SK-N-SH (cell line): Measurements from ENCODE around the gene IRF1. TPM values are rescaled to one million over a fixed set of nuclear protein-coding genes. Genes with fewer than 3 reads are reported as not detected.

Experiments
- CTCF ChIA-PET: fragments of 300-600, 350-600 bp; formaldehyde crosslinking; extraction: SDS; loops from one replicate; lab custom pipeline; 2021; lab: Yijun Ruan, JAX
- POLR2A ChIA-PET: fragments of 350-600 bp; sonication (Branson Sonifier 250); formaldehyde crosslinking; extraction: SDS; loops from one replicate; lab custom pipeline; 2020; ENCODE audit warnings: antibody characterized with exemption, inconsistent platforms; lab: Yijun Ruan, JAX
- DNase-seq: peaks from one replicate; pipeline ENCODE4 v3.0.0; 2012
- H2AFZ ChIP-seq: fragments of 200-600 bp; sonication (generic); 2 replicates; pipeline ENCODE4 v1.8.1; 2016; ENCODE audit warnings: antibody characterized with exemption, mild to moderate bottlenecking, low read depth
- H3F3A ChIP-seq: fragments of 200-600 bp; sonication (generic); replicated peaks from 2 replicates; pipeline ENCODE3; 2016; ENCODE audit warnings: antibody characterized with exemption, mild to moderate bottlenecking; ENCODE audit not compliant: insufficient read depth
- H3K27ac ChIP-seq, 2 experiments: fragments of 200-500 bp in 1 of 2; fragments of 200-600 bp in 1 of 2; sonication (Bioruptor generic) in 1 of 2; sonication (generic), shearing (Covaris generic) in 1 of 2; 2 replicates each; pipeline versions ENCODE4 v1.5.1 to v1.6.1; 2014 to 2016; ENCODE audit warnings: low read depth in 2 of 2, inconsistent platforms in 1 of 2, low read length in 1 of 2, mild to moderate bottlenecking in 1 of 2, mixed read lengths in 1 of 2
- H3K27me3 ChIP-seq: fragments of 200-600 bp; sonication (generic), shearing (Covaris generic); 2 replicates; pipeline ENCODE4 v1.6.1; 2016; ENCODE audit warnings: mixed run types; ENCODE audit not compliant: insufficient read depth
- H3K36me3 ChIP-seq, 2 experiments: fragments of 200-500 bp in 1 of 2; fragments of 200-600 bp in 1 of 2; sonication (Bioruptor generic) in 1 of 2; sonication (generic) in 1 of 2; replicated peaks in 1 of 2; 2 replicates each; pipeline versions ENCODE3 to v1.5.1; 2014 to 2016; ENCODE audit warnings: low read length in 1 of 2, mild to moderate bottlenecking in 1 of 2; ENCODE audit not compliant: insufficient read depth in 2 of 2, control insufficient read depth in 1 of 2
- H3K4me1 ChIP-seq, 2 experiments: fragments of 200-500 bp in 1 of 2; fragments of 200-600 bp in 1 of 2; sonication (Bioruptor generic) in 1 of 2; sonication (generic), shearing (Covaris generic) in 1 of 2; 2 replicates each; pipeline versions ENCODE4 v1.5.1 to v1.6.1; 2014 to 2016; ENCODE audit warnings: low read depth in 1 of 2, low read length in 1 of 2, mixed run types in 1 of 2; ENCODE audit not compliant: insufficient read depth in 2 of 2, control insufficient read depth in 1 of 2
- H3K4me2 ChIP-seq: fragments of 200-600 bp; sonication (generic), shearing (Covaris generic); 2 replicates; pipeline ENCODE4 v1.6.1; 2017; ENCODE audit warnings: mixed run types
- H3K4me3 ChIP-seq, 2 experiments: fragments of 200-500 bp in 1 of 2; fragments of 200-600 bp in 1 of 2; sonication (Bioruptor generic) in 1 of 2; sonication (generic), shearing (Covaris generic) in 1 of 2; 2 replicates each; pipeline versions ENCODE4 v1.5.1 to v1.8.1; 2014 to 2016; ENCODE audit warnings: low read depth in 2 of 2, inconsistent platforms in 1 of 2, low read length in 1 of 2, mild to moderate bottlenecking in 1 of 2, mixed read lengths in 1 of 2, moderate library complexity in 1 of 2
- H3K79me2 ChIP-seq: fragments of 200-600 bp; sonication (generic); 2 replicates; pipeline ENCODE4 v1.8.1; 2017; ENCODE audit warnings: mild to moderate bottlenecking; ENCODE audit not compliant: insufficient read depth
- H3K9ac ChIP-seq: fragments of 200-600 bp; sonication (generic); 2 replicates; pipeline ENCODE4 v1.6.1; 2017; ENCODE audit warnings: mixed run types
- H3K9me2 ChIP-seq: fragments of 200-600 bp; sonication (generic); 2 replicates; pipeline ENCODE4 v1.6.1; 2017; ENCODE audit warnings: mixed run types
- H3K9me3 ChIP-seq: fragments of 200-600 bp; sonication (generic); 2 replicates; pipeline ENCODE4 v1.6.1; 2017; ENCODE audit warnings: mixed run types, mild to moderate bottlenecking, moderate library complexity
- H4K20me1 ChIP-seq: fragments of 200-600 bp; sonication (generic); 2 replicates; pipeline ENCODE4 v1.6.1; 2017; ENCODE audit warnings: mild to moderate bottlenecking, mixed run types; ENCODE audit not compliant: insufficient read depth
- EP300 ChIP-seq, 2 experiments: IDR thresholded peaks; 2 replicates each; pipeline versions ENCODE4 v1.4.0 to v1.6.1; 2012; ENCODE audit warnings: borderline replicate concordance in 1 of 2, low read depth in 1 of 2, low read length in 1 of 2
- EZH2phosphoT487 ChIP-seq: fragments of 200-600 bp; sonication (generic); IDR thresholded peaks from 2 replicates; pipeline ENCODE4 v1.6.1; 2017; ENCODE audit warnings: low read depth, mixed run types, mild to moderate bottlenecking, antibody characterized with exemption, moderate library complexity, borderline replicate concordance
- FOXJ3 ChIP-seq: sonication (generic); formaldehyde crosslinking; IDR thresholded peaks from 2 replicates; pipeline ENCODE4 v1.5.1; 2020; ENCODE audit warnings: mild to moderate bottlenecking, missing genetic modification reagents
- NFIC ChIP-seq: IDR thresholded peaks from 2 replicates; pipeline ENCODE4 v1.4.0; 2012; ENCODE audit warnings: borderline replicate concordance
- RAD21 ChIP-seq: IDR thresholded peaks from 2 replicates; pipeline ENCODE4 v1.6.1; 2012; ENCODE audit warnings: mild to moderate bottlenecking, low read length
- TEAD4 ChIP-seq: IDR thresholded peaks from 2 replicates; pipeline ENCODE4 v1.4.0; 2012; ENCODE audit warnings: mild to moderate bottlenecking, borderline replicate concordance; ENCODE audit not compliant: insufficient read depth
- WGBS: methylation state at CpG from one replicate; pipeline ENCODE4 v1.1.6; 2017; ENCODE audit warnings: low lambda C conversion rate; 5-methylcytosine and 5-hydroxymethylcytosine counted together
- polyA plus RNA-seq, 3 experiments: library from polyadenylated mRNA; depleted of rRNA; stranded (reverse); fragments of >200 nt; gene quantifications; 2 replicates each; pipeline ENCODE4 v1.2.3, GENCODE V29; 2012
- TF ChIP-seq, protein P1 (sequence below): IDR thresholded peaks from 2 replicates; pipeline ENCODE4 v1.6.1; 2012; ENCODE audit warnings: mild to moderate bottlenecking, low read depth, low read length, moderate library complexity
- TF ChIP-seq, protein P2 (sequence below): fragments of 150-350 bp; IDR thresholded peaks from 2 replicates; pipeline ENCODE4 v1.6.1; 2016; ENCODE audit warnings: mild to moderate bottlenecking, low read depth, low read length
- TF ChIP-seq, protein P3 (sequence below): fragments of 200-600 bp; sonication (generic); IDR thresholded peaks from 2 replicates; pipeline ENCODE4 v1.6.1; 2017; ENCODE audit warnings: antibody characterized with exemption, mild to moderate bottlenecking, moderate library complexity
- TF ChIP-seq, protein P4 (sequence below): fragments of 150-350 bp; IDR thresholded peaks from 2 replicates; pipeline ENCODE4 v1.6.1; 2017; ENCODE audit warnings: antibody characterized with exemption, low read length, low read depth, borderline replicate concordance
- TF ChIP-seq, protein P5 (sequence below): IDR thresholded peaks from 2 replicates; pipeline ENCODE4 v1.4.0; 2012; ENCODE audit warnings: low read depth

IRF1 gene
- polyA plus RNA-seq, 1 of the 3 experiments (the other 2 are of a cell fraction): 15.2 TPM

DNA sequence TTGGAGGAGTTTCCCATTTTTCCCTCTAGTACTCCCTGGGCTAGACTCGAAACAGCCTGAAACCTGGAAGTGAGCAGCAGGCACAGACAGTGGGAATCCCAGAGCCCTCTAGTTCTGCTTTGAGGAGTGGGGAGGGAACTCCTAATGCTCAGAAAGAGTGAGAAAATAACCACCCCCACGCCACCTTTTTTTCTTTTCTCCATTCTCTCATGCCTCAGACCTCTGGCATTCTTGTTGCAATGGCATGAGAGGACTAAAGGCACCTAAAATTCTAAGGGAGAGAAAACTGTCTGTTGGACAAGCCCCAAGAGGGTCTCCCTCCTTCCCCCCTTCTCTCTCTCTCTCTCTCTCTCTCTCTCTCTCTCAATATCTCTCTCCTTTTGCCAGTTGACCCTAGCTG, 15.1 kb upstream of the IRF1 start (continued):
- TF ChIP-seq, protein P1, sequence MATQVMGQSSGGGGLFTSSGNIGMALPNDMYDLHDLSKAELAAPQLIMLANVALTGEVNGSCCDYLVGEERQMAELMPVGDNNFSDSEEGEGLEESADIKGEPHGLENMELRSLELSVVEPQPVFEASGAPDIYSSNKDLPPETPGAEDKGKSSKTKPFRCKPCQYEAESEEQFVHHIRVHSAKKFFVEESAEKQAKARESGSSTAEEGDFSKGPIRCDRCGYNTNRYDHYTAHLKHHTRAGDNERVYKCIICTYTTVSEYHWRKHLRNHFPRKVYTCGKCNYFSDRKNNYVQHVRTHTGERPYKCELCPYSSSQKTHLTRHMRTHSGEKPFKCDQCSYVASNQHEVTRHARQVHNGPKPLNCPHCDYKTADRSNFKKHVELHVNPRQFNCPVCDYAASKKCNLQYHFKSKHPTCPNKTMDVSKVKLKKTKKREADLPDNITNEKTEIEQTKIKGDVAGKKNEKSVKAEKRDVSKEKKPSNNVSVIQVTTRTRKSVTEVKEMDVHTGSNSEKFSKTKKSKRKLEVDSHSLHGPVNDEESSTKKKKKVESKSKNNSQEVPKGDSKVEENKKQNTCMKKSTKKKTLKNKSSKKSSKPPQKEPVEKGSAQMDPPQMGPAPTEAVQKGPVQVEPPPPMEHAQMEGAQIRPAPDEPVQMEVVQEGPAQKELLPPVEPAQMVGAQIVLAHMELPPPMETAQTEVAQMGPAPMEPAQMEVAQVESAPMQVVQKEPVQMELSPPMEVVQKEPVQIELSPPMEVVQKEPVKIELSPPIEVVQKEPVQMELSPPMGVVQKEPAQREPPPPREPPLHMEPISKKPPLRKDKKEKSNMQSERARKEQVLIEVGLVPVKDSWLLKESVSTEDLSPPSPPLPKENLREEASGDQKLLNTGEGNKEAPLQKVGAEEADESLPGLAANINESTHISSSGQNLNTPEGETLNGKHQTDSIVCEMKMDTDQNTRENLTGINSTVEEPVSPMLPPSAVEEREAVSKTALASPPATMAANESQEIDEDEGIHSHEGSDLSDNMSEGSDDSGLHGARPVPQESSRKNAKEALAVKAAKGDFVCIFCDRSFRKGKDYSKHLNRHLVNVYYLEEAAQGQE: no peak
- TF ChIP-seq EZH2phosphoT487: no peak

DNA sequence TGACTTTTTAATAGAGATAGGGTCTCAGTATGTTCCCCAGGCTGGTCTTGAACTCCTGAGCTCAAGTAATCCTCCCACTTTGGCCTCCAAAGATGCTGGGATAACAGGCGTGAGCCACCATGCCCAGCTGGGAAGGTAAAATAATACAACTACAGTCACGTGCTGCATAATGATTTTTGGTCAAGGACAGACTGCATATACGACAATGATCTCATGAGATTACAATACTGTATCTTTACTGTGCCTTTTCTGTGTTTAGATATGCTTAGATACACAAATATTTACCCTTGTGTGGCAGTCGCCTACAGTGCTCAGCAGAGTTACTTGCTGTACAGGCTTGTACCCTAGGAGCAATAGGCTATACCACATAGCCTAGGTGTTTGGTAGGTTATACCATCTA, 14.2 kb upstream of the IRF1 start:
- H3F3A ChIP-seq: peaks cover 6% of the 10 kb centered on the region
- H3K27me3 ChIP-seq: no peaks in the 10 kb centered on the region
- TF ChIP-seq EP300 (IDR thresholded peaks at IDR 0.05; ENCODE audit: borderline replicate concordance in 1 of 2, low read depth in 1 of 2, low read length in 1 of 2): no peak
- TF ChIP-seq, protein P2, sequence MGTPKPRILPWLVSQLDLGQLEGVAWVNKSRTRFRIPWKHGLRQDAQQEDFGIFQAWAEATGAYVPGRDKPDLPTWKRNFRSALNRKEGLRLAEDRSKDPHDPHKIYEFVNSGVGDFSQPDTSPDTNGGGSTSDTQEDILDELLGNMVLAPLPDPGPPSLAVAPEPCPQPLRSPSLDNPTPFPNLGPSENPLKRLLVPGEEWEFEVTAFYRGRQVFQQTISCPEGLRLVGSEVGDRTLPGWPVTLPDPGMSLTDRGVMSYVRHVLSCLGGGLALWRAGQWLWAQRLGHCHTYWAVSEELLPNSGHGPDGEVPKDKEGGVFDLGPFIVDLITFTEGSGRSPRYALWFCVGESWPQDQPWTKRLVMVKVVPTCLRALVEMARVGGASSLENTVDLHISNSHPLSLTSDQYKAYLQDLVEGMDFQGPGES: no peak
- TF ChIP-seq, protein P3, sequence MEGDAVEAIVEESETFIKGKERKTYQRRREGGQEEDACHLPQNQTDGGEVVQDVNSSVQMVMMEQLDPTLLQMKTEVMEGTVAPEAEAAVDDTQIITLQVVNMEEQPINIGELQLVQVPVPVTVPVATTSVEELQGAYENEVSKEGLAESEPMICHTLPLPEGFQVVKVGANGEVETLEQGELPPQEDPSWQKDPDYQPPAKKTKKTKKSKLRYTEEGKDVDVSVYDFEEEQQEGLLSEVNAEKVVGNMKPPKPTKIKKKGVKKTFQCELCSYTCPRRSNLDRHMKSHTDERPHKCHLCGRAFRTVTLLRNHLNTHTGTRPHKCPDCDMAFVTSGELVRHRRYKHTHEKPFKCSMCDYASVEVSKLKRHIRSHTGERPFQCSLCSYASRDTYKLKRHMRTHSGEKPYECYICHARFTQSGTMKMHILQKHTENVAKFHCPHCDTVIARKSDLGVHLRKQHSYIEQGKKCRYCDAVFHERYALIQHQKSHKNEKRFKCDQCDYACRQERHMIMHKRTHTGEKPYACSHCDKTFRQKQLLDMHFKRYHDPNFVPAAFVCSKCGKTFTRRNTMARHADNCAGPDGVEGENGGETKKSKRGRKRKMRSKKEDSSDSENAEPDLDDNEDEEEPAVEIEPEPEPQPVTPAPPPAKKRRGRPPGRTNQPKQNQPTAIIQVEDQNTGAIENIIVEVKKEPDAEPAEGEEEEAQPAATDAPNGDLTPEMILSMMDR: no peak
- no peak for TF ChIP-seq FOXJ3 (CRISPR knock-in tag)
- no peak for TF ChIP-seq RAD21
- TF ChIP-seq, protein P4, sequence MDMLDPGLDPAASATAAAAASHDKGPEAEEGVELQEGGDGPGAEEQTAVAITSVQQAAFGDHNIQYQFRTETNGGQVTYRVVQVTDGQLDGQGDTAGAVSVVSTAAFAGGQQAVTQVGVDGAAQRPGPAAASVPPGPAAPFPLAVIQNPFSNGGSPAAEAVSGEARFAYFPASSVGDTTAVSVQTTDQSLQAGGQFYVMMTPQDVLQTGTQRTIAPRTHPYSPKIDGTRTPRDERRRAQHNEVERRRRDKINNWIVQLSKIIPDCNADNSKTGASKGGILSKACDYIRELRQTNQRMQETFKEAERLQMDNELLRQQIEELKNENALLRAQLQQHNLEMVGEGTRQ: no peak
- TF ChIP-seq TEAD4: no peak
- TF ChIP-seq, protein P5, sequence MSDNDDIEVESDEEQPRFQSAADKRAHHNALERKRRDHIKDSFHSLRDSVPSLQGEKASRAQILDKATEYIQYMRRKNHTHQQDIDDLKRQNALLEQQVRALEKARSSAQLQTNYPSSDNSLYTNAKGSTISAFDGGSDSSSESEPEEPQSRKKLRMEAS: no peak
- TF ChIP-seq EZH2phosphoT487: no peak
- no peak for TF ChIP-seq NFIC
- H3K9me3 ChIP-seq: 0 out of 2 replicates have a peak, but pooled peaks cover 4% of the 10 kb centered on the region
- ChIA-PET POLR2A (no interaction called here), CTCF (interaction anchor here (0.6 to 12.3 kb wide), 9 partner anchors 15 to 266 kb away, joined by 3 to 189 read pairs (median 4); no protein-coding TSS in a partner anchor)
- H3K9me2 ChIP-seq: no peaks in the 10 kb centered on the region
- no peak overlapping the region for H2AFZ ChIP-seq
- no peak overlapping the region for H3K9ac ChIP-seq
- H3K36me3 ChIP-seq: no peaks in the 10 kb centered on the region
- H4K20me1 ChIP-seq: no peaks in the 10 kb centered on the region
- H3K4me1 ChIP-seq: no peaks in the 10 kb centered on the region; a peak in 1 of 4 replicates
- no peak overlapping the region for H3K4me3 ChIP-seq
- 81% methylated on average over 4 of the region's 4 CpGs for WGBS
- no peak for DNase-seq
- H3K27ac ChIP-seq: no peak overlapping the region
- H3K4me2 ChIP-seq: no peak overlapping the region
- H3K79me2 ChIP-seq: no peaks in the 10 kb centered on the region
